Inflammatory macrophage treated with lipopolysaccharide for 1 hour (primary cell): ENCODE results near the gene RPL22L1.
"Not testable (repeated sequence)": the region's sequence is repeated elsewhere in the genome, so short reads cannot be mapped to it uniquely, and the experiment has no call there.

Experiments
- DNase-seq, 2 donors: peaks; one replicate each; pipeline ENCODE4 v3.0.0-alpha.2; 2020 to 2022

The RPL22L1 gene

DNA sequence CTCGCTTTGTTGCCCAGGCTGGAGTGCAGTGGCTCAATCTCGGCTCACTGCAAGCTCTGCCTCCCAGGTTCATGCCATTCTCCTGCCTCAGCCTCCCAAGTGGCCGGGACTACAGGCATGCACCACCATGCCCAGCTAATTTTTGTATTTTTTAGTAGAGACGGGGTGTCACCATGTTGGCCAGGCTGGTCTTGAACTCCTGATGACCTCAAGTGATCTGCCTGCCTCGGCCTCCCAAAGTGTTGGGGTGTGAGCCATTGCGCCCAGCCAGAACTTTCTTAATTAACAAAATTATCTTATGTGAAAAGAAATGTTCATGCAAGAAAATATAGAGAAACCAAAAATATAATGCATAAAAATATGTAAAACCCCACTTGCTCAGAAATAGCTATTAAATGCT, 7.3 kb upstream of the RPL22L1 start:
- DNase-seq: not testable (repeated sequence)

DNA sequence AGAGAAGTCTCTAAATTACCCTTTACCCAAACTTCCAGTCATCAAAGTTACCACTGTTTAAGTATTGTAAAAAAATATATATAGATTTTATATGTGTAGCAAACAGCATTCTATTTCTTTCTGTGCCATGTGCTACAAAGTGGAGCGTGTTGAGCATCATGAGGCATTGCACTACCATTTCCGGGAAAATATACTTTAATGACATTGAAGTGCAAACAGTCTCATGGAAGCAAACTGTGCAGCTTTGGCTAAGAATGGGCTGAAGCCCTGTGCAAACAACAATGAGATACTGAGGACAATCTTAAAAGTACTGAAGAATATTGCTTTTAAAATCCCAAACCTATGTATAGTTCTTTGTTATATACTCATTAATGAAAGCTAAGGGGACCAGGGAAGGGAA, 6.5 kb upstream of the RPL22L1 start:
- DNase-seq: no peak

DNA sequence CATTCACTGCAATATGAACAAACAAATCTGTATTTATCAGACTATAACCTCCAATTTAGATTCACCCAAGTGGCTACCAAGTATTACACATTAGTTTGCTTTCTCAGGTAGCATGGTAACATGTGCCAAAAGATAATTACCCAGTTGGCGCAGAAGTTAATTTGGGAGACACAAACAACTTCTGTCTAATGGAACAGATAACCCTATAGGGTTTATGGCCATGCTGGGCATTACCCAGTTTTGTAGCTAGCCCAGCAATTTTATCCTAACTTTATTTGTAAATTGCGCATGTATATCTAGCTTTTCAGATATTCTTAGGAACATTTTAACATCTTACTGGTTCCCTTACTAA, 780 bp downstream of the RPL22L1 start:
- no peak for DNase-seq

DNA sequence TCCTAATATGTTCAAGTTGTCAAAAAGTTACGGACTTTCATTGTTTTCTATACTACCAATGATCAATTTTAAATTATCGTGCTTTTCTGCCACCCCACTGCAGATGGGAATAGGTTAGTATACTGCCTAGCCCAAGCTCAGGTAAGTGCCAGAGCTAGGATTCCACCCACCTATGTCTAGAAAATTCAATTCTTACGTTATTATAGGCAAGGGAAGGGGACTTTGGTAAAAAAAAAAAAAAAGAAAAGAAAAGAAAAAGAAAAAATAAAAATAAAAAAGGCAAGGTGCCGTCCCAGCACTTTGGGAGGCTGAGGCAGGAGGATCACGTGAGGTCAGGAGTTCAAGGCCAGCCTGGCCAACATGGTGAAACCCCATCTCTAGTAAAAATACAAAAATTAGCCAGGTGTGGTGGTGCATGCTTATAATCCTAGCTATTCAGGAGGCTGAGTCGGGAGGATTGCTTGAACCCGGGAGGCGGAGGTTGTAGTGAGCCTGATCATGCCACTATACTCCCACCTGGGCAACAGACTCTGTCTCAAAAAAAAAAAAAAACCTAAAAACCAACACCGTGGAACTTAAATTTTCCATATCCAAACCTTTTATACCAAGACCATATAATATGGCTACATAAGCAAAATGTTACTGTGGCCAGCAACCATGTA, 1.3 kb downstream of the RPL22L1 start:
- no peak for DNase-seq

DNA sequence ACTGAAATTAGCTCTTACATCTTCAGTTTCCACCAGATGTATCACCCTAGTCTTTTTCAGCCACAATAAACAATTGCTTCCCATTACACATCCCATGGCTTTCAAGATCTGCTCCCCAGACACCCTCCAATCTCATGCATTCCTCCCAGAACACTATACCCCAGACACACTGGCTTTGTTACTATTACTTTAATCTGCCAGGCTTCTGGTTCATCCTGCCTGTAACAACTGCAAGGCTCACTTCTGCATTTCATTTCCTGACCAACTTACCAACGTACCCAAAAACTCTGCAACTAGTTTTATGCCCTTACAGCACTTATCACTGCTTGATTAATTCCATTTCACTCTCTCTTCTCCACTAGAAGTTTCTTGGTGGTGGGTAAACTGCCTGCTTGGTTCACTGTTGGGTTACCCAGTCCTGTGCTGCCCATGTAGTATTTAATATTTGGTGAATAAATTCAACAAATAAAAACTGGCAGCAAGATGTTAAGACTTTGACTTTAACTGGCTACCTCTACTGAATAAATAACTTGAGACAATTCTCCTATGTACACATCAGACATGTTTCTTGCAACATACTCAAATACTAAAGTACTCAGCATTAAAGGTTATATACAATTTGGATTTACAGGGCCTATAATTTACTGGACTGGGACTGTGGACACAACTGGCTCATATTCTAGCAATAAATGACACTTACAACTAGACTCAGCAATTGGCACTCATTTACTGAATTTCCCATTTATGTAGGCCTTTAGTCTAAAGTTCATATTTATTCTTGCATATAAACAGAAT, 2.7 kb downstream of the RPL22L1 start:
- peak; percentile 11 to 39 for DNase-seq

DNA sequence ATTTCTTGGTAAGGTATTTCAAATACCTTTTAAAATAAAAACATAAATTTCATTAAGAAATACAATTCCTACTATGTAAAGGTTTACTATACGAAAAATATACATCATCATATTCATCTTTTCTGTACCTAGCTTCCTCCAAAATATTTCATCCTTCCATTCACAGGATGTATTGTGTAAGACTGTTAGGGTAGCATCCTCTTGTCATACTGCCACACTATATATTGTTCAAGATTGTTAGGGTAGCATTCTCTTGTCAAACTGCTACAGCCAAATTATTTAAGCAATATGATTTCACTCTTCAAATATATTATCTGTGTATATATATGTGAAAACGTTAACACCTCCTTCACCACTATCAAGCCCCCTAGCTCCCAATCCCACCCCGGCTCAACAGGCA, 3.5 kb downstream of the RPL22L1 start:
- no peak for DNase-seq

DNA sequence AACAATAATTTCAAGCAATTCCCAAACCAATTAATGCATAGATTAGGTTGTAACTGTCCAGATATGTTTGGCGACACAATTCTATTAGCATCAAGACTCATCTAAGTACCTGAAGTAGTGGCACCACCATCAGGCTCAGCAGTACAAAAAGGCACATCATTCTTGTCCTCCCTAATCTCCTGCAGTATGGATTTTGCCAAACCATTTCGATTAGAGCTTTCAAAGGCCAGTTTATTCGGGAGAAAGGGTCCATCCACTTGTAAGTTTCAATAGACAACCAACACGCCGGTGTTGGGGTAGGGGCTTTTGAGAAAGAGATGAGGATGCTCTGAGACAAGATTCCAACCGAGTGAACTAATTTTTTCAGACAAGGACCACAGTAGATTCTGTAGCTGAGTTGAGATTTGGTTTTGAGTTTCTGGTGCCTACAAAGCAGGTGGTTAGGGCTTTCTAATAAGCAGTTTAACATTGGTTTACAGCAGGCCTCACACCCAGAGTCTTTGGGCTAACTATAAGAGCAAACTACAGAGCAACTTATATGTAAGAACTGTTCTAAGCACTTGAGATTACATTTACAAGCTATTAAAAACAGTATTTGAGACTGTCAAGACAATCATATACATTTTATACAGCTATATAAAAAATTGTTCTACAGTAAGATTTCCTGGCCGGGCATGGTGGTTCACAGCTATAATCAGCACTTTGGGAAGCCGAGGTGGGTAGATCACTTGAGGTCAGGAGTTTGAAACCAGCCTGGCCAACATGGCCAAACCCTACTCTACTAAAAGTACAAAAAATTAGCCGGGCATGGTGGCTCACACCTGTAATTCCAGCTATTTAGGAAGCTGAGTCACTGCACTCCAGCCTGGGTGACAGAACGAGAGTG, 4.5 kb downstream of the RPL22L1 start:
- DNase-seq: no peak

DNA sequence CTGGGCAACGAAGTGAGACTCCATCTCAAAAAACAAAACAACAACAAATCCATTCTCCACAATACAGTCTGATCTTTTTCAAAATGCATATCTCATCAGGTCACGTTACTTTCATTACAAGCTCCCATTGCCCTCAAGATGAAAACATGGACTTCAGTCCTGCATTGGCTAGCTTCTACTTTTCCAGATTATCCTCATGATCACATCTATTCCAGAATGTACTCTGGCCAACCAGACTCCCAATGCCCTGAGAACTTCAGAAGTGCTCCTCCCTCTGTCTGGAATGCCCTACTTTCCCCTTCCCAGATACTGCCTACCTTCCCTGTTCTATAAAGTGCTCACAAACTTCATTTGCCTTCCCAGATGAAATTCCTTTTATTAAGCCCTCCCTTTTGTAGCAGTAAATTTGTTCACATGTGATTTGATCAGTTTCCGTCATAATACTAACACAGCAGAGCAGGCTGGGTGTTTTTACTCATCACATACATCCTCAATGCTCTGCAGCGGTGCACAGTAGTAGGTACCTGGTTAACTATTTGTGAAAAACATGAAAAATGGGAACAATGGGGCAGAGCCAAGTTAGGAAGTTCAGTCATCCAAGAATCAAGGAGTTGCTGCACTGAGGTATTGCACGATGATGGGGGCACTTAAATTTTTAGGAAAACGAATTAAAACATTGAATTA, 5.3 kb downstream of the RPL22L1 start:
- DNase-seq: no peak

DNA sequence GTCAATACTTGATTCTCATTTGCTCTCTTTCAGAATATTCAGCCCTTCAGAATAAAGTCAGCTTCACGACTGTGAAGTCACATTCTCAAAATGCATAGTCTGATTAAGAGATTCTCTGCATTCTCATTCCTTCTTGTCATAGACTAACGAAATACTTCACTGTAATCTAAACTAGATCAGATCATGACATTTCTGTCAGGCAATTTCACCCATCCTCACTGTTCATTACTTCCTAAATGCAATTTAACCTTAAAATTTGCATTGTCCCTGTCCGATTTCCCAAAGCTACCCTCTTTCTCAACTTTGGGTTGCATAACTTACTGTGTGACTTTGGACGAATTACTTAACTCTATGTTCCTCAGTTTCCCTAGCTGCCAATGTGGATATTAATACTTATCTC, 6.2 kb downstream of the RPL22L1 start:
- peak; percentile 30 to 59 for DNase-seq

DNA sequence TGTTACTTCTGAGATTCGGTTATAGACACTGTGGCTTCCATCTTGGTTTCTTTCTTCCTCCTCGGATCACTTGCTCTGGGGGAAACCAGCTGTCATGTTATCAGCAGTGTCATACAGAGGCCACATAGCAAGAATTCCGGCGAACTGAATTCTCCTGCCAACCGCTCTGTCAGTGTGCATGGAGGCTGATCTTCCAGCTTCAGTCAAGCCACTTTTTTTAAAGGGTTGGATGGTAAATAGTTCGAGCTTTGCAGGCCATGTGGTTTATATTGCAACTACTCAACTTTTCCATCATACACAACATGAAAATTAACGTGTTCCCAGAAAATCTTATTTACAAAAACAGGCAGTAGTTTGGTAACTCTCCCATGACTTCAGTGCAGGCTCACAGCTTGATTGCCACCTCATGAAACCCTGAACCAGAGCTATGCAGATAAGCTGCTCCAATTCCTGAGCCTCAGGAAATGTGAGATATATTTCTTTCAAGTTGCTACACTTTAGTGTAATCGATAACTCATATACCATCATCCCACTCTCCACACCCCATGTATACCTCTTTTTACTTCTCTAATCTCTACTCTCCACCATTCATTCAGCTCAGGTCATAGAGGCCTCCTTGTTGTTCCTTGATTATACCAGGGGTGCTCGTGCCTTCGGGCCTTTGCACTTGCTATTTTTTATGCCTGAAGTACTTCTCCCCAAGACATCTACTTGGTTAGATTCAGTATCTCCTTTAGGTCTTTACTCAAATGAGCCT, 7.2 kb downstream of the RPL22L1 start:
- DNase-seq: no peak

DNA sequence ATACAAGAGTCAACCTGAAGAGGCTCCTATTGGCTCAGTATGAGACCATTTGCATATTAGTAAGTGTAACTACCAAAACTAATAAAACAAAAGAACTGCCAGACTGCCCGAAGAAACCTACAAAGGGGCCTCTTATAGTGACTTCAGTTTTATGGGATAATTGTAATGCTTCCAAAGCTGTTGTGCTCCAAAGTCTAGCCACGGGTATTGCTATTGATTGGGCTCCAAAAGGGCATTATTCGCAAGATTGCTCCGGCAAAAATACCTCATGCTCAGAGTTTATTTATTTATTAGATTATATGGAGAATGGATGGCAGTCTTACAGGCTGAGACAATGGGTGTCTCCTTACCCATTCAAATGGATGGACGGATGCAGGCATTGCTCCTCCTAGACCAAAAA, 11.4 kb downstream of the RPL22L1 start:
- DNase-seq: no peak

DNA sequence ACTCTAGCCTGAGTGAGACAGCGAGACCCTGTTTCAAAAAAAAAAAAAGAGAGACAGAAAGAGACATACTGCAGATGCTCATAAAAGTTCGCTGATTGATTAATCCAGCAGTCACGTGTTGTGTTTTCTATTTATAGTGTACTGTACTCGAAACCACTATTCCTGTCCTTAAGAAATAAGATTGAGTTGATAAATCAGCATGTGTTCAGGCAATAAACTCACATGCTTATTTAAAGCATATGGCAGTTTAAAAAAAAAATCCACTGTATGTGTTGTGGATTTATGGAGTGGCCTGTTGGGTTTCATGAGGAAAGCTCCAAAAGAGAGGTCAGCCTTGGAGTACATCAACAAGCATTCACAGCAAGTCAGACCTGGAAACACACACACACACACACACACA, 17.7 kb downstream of the RPL22L1 start:
- no peak for DNase-seq

DNA sequence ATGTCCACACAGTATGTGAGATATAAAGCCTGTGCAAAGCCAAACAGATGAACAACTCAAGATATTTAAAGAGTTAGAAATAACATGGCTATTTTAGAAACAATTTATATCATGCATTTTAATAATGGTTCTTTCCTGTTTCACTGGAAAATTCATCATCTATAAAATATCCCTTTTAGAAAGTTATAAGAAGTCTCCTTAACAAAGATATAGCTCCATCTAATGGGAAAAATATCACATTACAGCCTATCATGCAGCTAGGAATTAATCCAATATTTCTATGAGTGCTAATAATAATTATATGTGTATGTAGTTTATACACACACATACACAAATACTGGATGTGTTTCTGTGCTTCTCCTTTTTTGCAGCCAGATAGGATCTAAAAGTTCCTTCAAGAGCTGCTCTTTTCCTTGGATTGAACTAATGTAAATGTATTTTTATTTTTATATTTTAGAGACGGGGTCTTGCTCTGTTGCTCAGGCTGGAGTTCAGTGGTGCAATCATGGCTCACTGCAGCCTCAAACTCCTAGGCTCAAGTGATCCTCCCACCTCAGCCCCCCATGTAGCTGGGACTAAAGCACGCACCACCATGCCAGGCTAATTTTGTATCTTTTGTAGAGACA, 21.6 kb downstream of the RPL22L1 start:
- peak in 1 of 2 donors; percentile 32 for DNase-seq

DNA sequence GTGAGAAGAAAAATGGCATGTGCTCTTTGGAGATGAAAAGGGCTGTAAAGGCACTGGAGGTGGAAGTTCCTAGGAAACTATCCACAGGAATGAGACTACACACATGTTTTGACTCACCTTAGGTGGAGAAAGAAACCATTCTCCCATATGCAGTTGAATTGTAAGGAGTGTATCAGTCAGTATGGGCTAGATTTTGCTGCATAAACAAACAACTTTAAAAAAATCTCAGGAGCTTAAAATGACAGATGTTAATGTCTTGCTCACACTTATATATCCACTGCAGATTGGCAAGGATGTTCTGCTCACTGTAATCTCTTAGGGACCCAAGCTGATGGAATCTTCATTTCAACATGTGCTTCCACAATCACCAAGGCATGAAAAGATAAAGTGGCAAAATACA, 25.6 kb downstream of the RPL22L1 start:
- DNase-seq: no peak

DNA sequence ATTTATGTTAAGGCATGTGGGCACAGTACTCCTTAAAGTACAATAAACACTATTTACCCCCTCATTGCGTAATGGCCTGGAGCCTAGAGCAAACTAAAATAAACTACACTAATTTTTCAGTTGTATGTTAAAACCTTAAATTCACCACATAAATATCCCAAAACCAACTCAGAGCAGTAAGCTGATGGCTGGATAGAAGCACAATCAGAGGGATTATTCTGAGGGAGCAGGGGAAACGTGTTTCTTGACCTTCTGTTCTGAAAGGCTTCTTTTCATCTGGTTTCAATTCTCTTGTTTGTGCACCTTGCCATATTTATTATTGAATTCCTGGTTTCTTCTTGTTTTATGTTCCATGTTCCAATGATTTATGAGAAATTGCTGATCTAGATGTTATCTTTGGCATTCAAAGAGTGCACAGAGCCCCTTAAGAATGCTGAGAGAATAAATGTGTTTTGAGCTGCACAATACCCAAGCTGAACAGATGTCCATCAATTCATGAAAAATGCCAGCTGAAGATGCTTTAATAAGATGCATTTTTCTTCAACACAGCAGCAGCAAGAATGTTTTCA, 29.6 kb downstream of the RPL22L1 start:
- no peak for DNase-seq

DNA sequence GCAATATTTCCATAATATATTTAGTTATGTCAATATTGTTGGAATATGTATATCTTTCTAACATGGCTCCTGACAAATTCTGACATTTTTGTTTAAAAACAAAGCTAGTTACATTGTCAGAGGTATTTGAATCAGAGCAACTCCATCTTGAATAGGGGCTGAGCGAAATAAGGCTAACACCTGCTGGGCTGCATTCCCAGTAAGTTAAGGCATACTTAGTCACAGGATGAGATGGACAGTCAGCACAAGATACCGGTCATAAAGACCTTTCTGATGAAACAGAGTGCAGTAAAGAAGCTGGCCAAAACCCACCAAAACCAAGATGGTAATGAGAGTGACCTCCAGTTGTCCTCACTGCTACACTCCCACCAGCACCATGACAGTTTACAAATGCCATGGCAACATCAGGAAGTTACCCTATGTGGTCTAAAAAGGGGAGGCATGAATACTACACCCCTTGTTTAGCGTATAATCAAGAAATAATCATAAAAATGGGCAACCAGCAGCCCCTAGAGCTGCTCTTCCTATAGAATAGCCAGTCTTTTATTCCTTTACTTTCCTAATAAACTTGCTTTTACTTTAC, 30.4 kb downstream of the RPL22L1 start:
- no peak for DNase-seq

DNA sequence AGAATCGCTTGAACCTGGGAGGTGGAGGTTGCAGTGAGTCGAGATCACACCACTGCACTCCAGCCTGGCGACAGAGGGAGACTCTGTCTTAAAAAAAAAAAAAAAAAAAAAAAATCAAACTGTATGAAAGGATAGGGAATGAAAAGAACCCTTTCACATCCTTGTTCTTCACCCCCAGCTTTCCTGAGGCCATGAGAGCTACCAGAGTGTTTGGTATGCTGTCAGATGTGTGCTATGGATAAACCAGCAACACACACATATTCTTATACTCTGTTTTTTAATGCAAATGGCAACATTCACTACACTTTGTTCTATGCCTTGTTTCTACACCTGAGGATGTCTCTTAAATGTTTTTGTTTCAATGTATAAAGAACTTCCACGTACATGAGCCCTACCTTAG, 33.5 kb downstream of the RPL22L1 start:
- DNase-seq: no peak

DNA sequence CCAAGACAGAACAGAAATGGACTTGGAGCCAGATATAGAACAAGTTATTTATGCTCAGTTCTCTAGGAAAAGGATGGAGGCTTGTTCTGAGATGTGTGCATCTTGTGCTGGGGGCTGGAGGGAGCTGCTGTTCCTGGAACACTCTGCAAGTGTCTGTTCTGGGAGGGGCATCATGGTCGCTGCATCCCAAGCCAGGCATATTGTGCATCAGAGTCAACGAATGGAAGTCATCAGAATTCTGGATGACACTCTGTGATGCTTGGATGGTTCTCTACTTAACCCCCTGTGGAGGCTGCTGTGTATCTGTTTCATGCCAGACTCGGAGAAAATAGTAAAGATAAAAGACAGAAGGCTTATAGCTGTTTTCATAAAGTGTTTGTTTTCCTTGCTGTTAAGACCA, 34.7 kb downstream of the RPL22L1 start:
- DNase-seq: no peak

DNA sequence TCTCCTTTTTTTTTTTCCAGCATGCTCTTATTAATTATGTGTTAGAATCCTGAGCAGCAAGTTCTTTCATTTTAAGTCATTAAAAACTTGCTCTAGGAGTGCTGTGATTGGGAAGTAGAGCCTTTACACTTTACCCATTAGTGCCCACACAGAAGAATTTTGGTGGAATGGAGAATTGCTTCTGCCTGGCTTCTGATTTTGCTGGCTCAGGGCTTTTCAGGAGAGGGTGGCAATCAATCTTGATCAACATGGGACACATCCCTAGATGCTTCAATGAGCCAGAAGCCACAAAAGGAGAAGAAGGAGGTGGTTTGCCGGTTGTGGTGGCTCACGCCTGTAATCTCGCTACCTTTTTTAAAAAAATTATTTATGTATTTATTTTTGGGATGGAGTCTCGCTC, 39.4 kb downstream of the RPL22L1 start:
- no peak for DNase-seq

DNA sequence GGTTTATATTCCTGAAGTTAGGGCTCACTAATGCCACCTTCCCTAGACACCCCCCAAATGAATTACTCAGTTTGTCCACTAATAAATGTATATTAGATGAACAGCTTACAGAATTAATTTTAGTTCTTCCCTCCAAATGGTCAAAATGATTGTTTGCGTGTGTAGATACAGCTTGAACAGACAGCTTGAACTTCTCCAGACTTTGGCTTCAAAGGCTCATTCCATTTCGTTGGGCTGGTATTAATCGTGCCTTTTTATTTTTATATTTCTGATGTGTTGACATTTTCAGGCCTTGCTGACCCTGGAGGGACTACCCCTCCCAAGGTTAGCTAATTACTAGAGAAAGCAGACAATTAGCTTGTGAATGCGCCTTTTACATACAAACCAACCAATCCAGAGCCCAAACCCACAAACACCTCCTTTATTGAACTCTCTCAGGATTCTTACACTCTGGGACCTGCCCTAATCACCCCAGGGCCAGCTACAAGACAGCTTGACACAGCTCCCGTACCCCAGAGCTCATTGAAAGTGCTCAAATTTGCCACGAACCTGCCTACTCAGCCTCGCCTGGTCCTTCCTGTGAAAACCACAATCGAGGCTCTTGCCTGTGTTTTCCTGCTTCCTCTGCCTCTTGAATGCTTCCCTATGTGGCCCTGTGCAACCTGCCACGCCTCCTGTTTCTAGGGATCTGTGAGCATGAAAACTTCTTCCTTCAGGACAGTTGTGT, 40.3 kb downstream of the RPL22L1 start:
- DNase-seq: no peak
